IMR-90 (cell line): ENCODE data around the gene ABAT. TPM values are rescaled to one million over a fixed set of nuclear protein-coding genes. Genes with fewer than 3 reads are reported as not detected.

Experiments used
- ATAC-seq: fragments of 200-7000 bp; cut with Tn5 transposase; 2 replicates; pipeline ENCODE4 v1.9.1; 2020; ENCODE audit warnings: low read depth, mild to moderate bottlenecking, moderate library complexity
- BruUV-seq: library from RNA; stranded (reverse); fragments of 400-500 nt; replicated peaks from 2 replicates; lab custom pipeline; 2021; lab: Mats Ljungman, UMichigan
- CTCF ChIA-PET: fragments of 300-600 bp; formaldehyde crosslinking; extraction: SDS; loops from one replicate; lab custom pipeline; 2021; ENCODE audit warnings: antibody characterized with exemption; lab: Yijun Ruan, JAX
- POLR2A ChIA-PET: fragments of 300-600 bp; sonication (Branson Sonifier 250); formaldehyde crosslinking; loops from one replicate; lab custom pipeline; 2022; ENCODE audit warnings: antibody characterized with exemption; ENCODE audit not compliant: unreplicated experiment; lab: Charles Lee
- DNase-seq: peaks from one replicate; pipeline ENCODE4 v3.0.0; 2013
- H2AFZ ChIP-seq: replicated peaks from 2 replicates; pipeline ENCODE3; 2013; ENCODE audit warnings: low read length, mild to moderate bottlenecking; ENCODE audit not compliant: poor library complexity
- H2AK5ac ChIP-seq: 2 replicates; pipeline ENCODE4 v1.6.1; 2013; ENCODE audit warnings: low read depth, low read length, inconsistent platforms
- H2AK9ac ChIP-seq: replicated peaks from 2 replicates; pipeline ENCODE3; 2013; ENCODE audit warnings: mild to moderate bottlenecking, low read depth, low read length, moderate library complexity; ENCODE audit not compliant: poor library complexity
- H2BK120ac ChIP-seq: 2 replicates; pipeline ENCODE4 v1.6.1; 2013; ENCODE audit warnings: low read depth, low read length, inconsistent platforms
- H2BK15ac ChIP-seq: 3 replicates; pipeline ENCODE4 v1.6.1; 2013; ENCODE audit warnings: low read depth, low read length, inconsistent platforms
- H2BK20ac ChIP-seq: 2 replicates; pipeline ENCODE4 v1.6.1; 2013; ENCODE audit warnings: low read depth, mild to moderate bottlenecking, inconsistent platforms, low read length, moderate library complexity
- H2BK5ac ChIP-seq: 2 replicates; pipeline ENCODE4 v1.6.1; 2013; ENCODE audit warnings: mild to moderate bottlenecking, low read depth, low read length, inconsistent platforms; ENCODE audit not compliant: poor library complexity, severe bottlenecking
- H3K14ac ChIP-seq: replicated peaks from 2 replicates; pipeline ENCODE4 v1.6.1; 2013; ENCODE audit warnings: low read depth, low read length, inconsistent platforms
- H3K18ac ChIP-seq: 2 replicates; pipeline ENCODE4 v1.6.1; 2013; ENCODE audit warnings: low read depth, low read length, control low read depth
- H3K23ac ChIP-seq: 2 replicates; pipeline ENCODE4 v1.6.1; 2013; ENCODE audit warnings: low read depth, low read length, inconsistent platforms
- H3K27ac ChIP-seq: 2 replicates; pipeline ENCODE4 v1.5.1; 2013; ENCODE audit warnings: mild to moderate bottlenecking, control low read depth, low read length; ENCODE audit not compliant: insufficient read depth
- H3K27me3 ChIP-seq: 2 replicates; pipeline ENCODE4 v1.6.1; 2013; ENCODE audit warnings: low read length; ENCODE audit not compliant: control insufficient read depth, insufficient read depth
- H3K36me3 ChIP-seq: 2 replicates; pipeline ENCODE4 v1.6.1; 2013; ENCODE audit warnings: low read length, mixed read lengths; ENCODE audit not compliant: control insufficient read depth, insufficient read depth
- H3K4ac ChIP-seq: 2 replicates; pipeline ENCODE4 v1.6.1; 2013; ENCODE audit warnings: low read depth, low read length, inconsistent platforms
- H3K4me1 ChIP-seq: 2 replicates; pipeline ENCODE4 v1.6.1; 2013; ENCODE audit warnings: low read length, mixed read lengths; ENCODE audit not compliant: control insufficient read depth, insufficient read depth
- H3K4me2 ChIP-seq: 2 replicates; pipeline ENCODE4 v1.6.1; 2013; ENCODE audit warnings: low read depth, mild to moderate bottlenecking, control low read depth, low read length, moderate library complexity
- H3K4me3 ChIP-seq: 2 replicates; pipeline ENCODE4 v1.5.1; 2013; ENCODE audit warnings: low read depth, mild to moderate bottlenecking, control low read depth, low read length, moderate library complexity; ENCODE audit not compliant: insufficient read depth
- H3K56ac ChIP-seq: 2 replicates; pipeline ENCODE4 v1.6.1; 2013; ENCODE audit warnings: low read length, inconsistent platforms; ENCODE audit not compliant: insufficient read depth; ENCODE audit errors: extremely low read depth
- H3K79me1 ChIP-seq, 2 experiments: 2 replicates each; pipeline ENCODE4 v1.6.1; 2013; ENCODE audit warnings: low read length in 2 of 2, inconsistent platforms in 1 of 2, low read depth in 1 of 2
- H3K9ac ChIP-seq: 2 replicates; pipeline ENCODE4 v1.6.1; 2013; ENCODE audit warnings: low read depth, low read length, control low read depth
- H3K9me1 ChIP-seq: 2 replicates; pipeline ENCODE4 v1.6.1; 2013; ENCODE audit warnings: low read length, inconsistent platforms; ENCODE audit not compliant: insufficient read depth
- H3K9me3 ChIP-seq: 2 replicates; pipeline ENCODE4 v1.6.1; 2013; ENCODE audit warnings: low read length; ENCODE audit not compliant: control insufficient read depth, insufficient read depth
- H4K20me1 ChIP-seq: 2 replicates; pipeline ENCODE4 v1.6.1; 2013; ENCODE audit warnings: low read length, inconsistent platforms; ENCODE audit not compliant: insufficient read depth
- H4K5ac ChIP-seq: 2 replicates; pipeline ENCODE4 v1.6.1; 2013; ENCODE audit warnings: mild to moderate bottlenecking, low read depth, low read length, control low read depth
- H4K8ac ChIP-seq, 2 experiments: 2 replicates each; pipeline ENCODE4 v1.6.1; 2013; ENCODE audit warnings: low read depth in 2 of 2, low read length in 2 of 2, control low read depth in 1 of 2, inconsistent platforms in 1 of 2
- H4K91ac ChIP-seq: 2 replicates; pipeline ENCODE4 v1.6.1; 2013; ENCODE audit warnings: low read depth, low read length, inconsistent platforms; ENCODE audit not compliant: insufficient read depth
- CHD1 ChIP-seq: IDR thresholded peaks from 2 replicates; pipeline ENCODE4 v1.6.1; 2012; ENCODE audit warnings: low read depth, low read length, improper control_type of control experiment
- MAZ ChIP-seq: IDR thresholded peaks from 2 replicates; pipeline ENCODE4 v1.6.1; 2012; ENCODE audit warnings: low read depth, mild to moderate bottlenecking, low read length, improper control_type of control experiment, moderate library complexity, borderline replicate concordance
- RAD21 ChIP-seq: IDR thresholded peaks from 2 replicates; pipeline ENCODE4 v1.6.1; 2012; ENCODE audit warnings: low read length, improper control_type of control experiment
- USF2 ChIP-seq: fragments of 150-350 bp; IDR thresholded peaks from 2 replicates; pipeline ENCODE4 v1.6.1; 2017; ENCODE audit warnings: mild to moderate bottlenecking, antibody characterized with exemption, low read length, low read depth
- WGBS, 2 experiments: methylation state at CpG; one replicate each; pipeline versions ENCODE4 v1.1.5 to v1.1.7; 2013; ENCODE audit warnings: missing lambda C conversion rate in 2 of 2; ENCODE audit not compliant: insufficient read length in 1 of 2; ENCODE audit errors: extremely low coverage in 2 of 2; 5-methylcytosine and 5-hydroxymethylcytosine counted together
- dilution Hi-C: fragments of 300-500 bp; cut with HindIII; formaldehyde crosslinking; loops from one replicate; pipeline ENCODE4 v1.14.3; 2018; ENCODE audit warnings: low sequenced_read_pairs; ENCODE audit not compliant: unreplicated experiment
- in situ Hi-C: fragments of 300-500 bp; cut with MboI; formaldehyde crosslinking; loops from 3 replicates; pipeline ENCODE4 v1.14.3; 2019; ENCODE audit warnings: low sequenced_read_pairs, inconsistent platforms, mixed read lengths
- intact Hi-C: fragments of 100-400 bp; cut with micrococcal nuclease; formaldehyde crosslinking; loops from 2 replicates; pipeline ENCODE4 v1.10.0; 2022
- polyA plus RNA-seq, 3 experiments: library from polyadenylated mRNA; depleted of rRNA; stranded (reverse); fragments of >200 nt; gene quantifications; 2 replicates each; pipeline ENCODE4 v1.2.3, GENCODE V29; 2012; ENCODE audit warnings: low replicate concordance in 1 of 3
- total RNA-seq: library from RNA; depleted of rRNA; stranded (reverse); fragments of >200 nt; gene quantifications from 2 replicates; pipeline ENCODE4 v1.2.3, GENCODE V29; 2012

Gene ABAT
- total and polyA plus RNA-seq, 2 of the 4 experiments (the other 2 are of a cell fraction) = 4.5 to 6.9 TPM

- in situ Hi-C loops (no loop called here), intact Hi-C loops (no loop called here), dilution Hi-C loops (no loop called here)
- Histone ChIP-seq H2BK120ac (no peak overlapping the region), H3K18ac (no peak overlapping the region), H2AK9ac (no peak overlapping the region), H3K56ac (no peak overlapping the region), H3K4ac (no peak overlapping the region), H2BK5ac (no peak overlapping the region), H4K5ac (no peak overlapping the region), H2AFZ (peak overlapping the region; percentile 36), H3K9me1 (no peaks in the 10 kb centered on the region), H4K8ac (no peak overlapping the region), H3K4me1 (no peaks in the 10 kb centered on the region), H3K23ac (no peak overlapping the region), H2BK20ac (no peak overlapping the region), H3K4me3 (no peak overlapping the region), H3K9me3 (no peaks in the 10 kb centered on the region), H4K91ac (no peak overlapping the region), H2AK5ac (no peak overlapping the region), H3K27ac (no peak overlapping the region), H3K27me3 (no peaks in the 10 kb centered on the region), H3K4me2 (no peak overlapping the region), H4K20me1 (peaks cover 7% of the 10 kb centered on the region; the same call in 1 of the 2 replicates), H3K79me1 (peaks cover 10 to 15% of the 10 kb centered on the region in 2 experiments), H3K14ac (no peak overlapping the region), H3K9ac (no peak overlapping the region), H2BK15ac (no peak overlapping the region), H3K36me3 (peaks cover 66% of the 10 kb centered on the region)
- no TSS peak for BruUV-seq
- DNase-seq (no peak), ATAC-seq (no peak)
- CTCF ChIA-PET = interaction anchor here (0.6 kb wide), 1 partner anchor 500 kb away, joined by 5 read pairs; no protein-coding TSS in a partner anchor
- TF ChIP-seq CHD1 (no peak), RAD21 (no peak), MAZ (no peak), USF2 (no peak)
- 95% methylated on average over 3 of the region's 16 CpGs; no CpG with 5 or more reads in 1 of the 2 experiments for WGBS, 2 experiments
- POLR2A ChIA-PET = no interaction called here
Observed at GRCh38 chr16:8628981-8629725, 45.3 kb upstream of the ABAT start.
